Neuron (in vitro differentiated cells): Measurements from ENCODE around the gene APH1B.

ENCODE experiments used
- H2AFZ ChIP-seq: one replicate; pipeline ENCODE4 v1.6.1; 2013; ENCODE audit warnings: low read depth, mild to moderate bottlenecking, inconsistent platforms, low read length, moderate library complexity
- H3K27me3 ChIP-seq: one replicate; pipeline ENCODE4 v1.6.1; 2013; ENCODE audit warnings: low read length; ENCODE audit not compliant: insufficient read depth
- H3K36me3 ChIP-seq: one replicate; pipeline ENCODE4 v1.6.1; 2013; ENCODE audit warnings: low read length; ENCODE audit not compliant: insufficient read depth
- H3K4me1 ChIP-seq: one replicate; pipeline ENCODE4 v1.6.1; 2013; ENCODE audit warnings: low read length; ENCODE audit not compliant: insufficient read depth
- H3K4me3 ChIP-seq: 2 replicates; pipeline ENCODE4 v1.5.1; 2013; ENCODE audit warnings: mild to moderate bottlenecking, low read length, moderate library complexity
- H3K9me3 ChIP-seq: one replicate; pipeline ENCODE4 v1.6.1; 2013; ENCODE audit warnings: low read length

APH1B gene

DNA sequence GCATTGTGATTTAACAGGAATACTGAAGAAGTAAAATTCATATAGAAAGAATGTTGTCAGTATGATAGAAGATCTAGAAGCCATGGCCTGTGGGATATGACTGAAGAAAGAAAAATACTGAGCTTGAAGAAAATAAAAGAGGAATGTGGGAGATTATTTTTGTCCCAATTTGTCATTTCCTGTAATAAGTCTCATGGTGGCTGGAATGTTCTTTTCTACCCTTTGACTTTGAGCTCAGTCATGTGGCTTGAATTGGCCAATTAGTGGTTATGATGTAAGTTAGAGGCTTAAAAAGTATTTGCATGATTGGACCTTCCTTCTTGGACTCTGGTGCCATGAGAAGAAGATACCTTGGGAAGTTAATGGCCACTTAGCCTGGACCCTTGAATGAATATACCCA, 14.1 kb downstream of the APH1B start:
- no peaks in the 10 kb centered on the region for H3K27me3 ChIP-seq
- no peak overlapping the region for H2AFZ ChIP-seq
- no peak overlapping the region for H3K4me3 ChIP-seq
- H3K9me3 ChIP-seq: no peaks in the 10 kb centered on the region
- peaks cover 10% of the 10 kb centered on the region for H3K4me1 ChIP-seq
- no peaks in the 10 kb centered on the region for H3K36me3 ChIP-seq

DNA sequence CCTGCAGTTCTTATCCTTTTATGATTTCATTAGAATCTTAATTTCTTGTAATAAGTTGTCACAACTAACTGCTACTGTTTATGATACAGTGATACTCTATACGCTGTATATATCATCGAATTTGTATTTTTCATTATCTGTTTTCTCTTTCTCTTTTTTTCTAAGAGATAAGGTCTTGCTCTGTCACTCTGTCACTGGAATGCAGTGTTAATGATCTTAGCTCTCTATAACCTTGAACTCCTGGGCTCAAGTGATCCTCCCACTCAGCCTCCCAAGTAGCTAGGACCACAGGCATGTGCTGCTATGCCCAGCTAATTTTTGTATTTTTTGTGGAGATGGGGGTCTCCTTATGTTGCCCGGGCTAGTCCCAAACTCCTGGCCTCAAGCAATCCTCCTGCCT, 14.8 kb downstream of the APH1B start:
- peaks cover 10% of the 10 kb centered on the region for H3K4me1 ChIP-seq
- no peak overlapping the region for H3K4me3 ChIP-seq
- H3K9me3 ChIP-seq: no peaks in the 10 kb centered on the region
- no peaks in the 10 kb centered on the region for H3K27me3 ChIP-seq
- H3K36me3 ChIP-seq: no peaks in the 10 kb centered on the region
- H2AFZ ChIP-seq: no peak overlapping the region

DNA sequence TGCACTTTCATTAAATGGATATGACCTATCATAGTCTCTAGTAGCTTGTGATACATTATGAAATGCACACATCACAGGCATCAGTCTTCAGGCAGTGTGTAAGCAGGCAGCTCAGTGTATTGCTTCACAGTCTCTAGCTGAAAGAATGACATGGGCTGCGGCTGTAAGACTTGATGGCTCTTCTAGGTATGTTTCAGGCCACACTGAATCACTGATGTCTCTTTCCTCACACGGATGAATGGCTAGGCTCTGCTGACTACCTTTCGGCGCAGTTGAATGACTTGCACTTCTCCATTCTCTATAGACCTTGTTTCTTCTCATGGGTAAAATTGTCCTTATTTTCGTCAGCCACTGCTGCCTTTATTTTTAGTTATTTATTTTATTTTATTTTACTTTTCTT, 15.4 kb downstream of the APH1B start:
- no peaks in the 10 kb centered on the region for H3K27me3 ChIP-seq
- H3K4me3 ChIP-seq: no peak overlapping the region
- H3K4me1 ChIP-seq: peaks cover 10% of the 10 kb centered on the region

DNA sequence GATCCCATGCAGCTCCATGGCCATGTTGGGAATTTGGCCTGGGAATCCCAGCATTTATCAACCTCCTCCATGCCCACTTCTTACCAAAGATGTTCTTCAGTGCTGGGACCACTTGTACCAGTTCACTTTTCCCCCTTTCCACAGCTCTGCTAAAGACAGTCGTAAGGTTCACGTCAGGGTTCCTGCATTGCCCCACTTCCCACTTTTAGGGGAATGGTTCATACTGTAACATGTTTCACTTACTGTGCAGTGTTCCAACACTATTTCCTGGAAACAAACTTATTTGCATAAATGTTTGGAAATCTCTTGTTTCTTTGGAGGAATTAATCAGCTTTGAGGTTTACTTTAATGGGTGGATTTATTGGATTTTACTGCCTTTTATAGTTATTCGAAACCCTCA, 17.0 kb downstream of the APH1B start:
- H3K4me1 ChIP-seq: peaks cover 4% of the 10 kb centered on the region
- no peaks in the 10 kb centered on the region for H3K9me3 ChIP-seq
- no peak overlapping the region for H2AFZ ChIP-seq

More for the DNA sequence above, 15.4 kb downstream of the APH1B start:
- Histone ChIP-seq H3K9me3 (no peaks in the 10 kb centered on the region), H3K36me3 (no peaks in the 10 kb centered on the region), H2AFZ (no peak overlapping the region)

DNA sequence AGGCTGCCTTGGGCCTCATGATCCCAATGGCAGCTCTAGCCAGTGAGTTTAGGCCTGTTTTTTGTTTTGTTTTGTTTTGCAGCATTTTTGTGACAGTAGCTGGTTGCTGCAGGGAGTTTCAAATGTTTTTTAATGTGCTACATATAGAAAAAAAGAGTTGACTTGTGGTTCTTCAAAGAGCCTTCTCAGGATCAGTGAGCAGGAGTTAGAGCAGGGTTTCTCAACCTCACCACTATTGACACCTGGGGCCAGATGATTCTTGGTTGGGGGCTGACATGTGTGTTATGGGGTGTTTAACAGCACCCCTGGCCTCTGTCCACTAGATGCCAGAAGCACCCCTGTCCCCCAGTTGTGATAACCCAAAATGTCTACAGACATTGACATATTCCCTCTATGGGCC, 17.9 kb downstream of the APH1B start:
- Histone ChIP-seq H3K4me3 (no peak overlapping the region), H3K27me3 (no peaks in the 10 kb centered on the region), H3K9me3 (no peaks in the 10 kb centered on the region), H3K36me3 (no peaks in the 10 kb centered on the region), H2AFZ (no peak overlapping the region), H3K4me1 (peaks cover 13% of the 10 kb centered on the region)

More for the DNA sequence above, 17.0 kb downstream of the APH1B start:
- Histone ChIP-seq H3K27me3 (no peaks in the 10 kb centered on the region), H3K36me3 (no peaks in the 10 kb centered on the region), H3K4me3 (no peak overlapping the region)

DNA sequence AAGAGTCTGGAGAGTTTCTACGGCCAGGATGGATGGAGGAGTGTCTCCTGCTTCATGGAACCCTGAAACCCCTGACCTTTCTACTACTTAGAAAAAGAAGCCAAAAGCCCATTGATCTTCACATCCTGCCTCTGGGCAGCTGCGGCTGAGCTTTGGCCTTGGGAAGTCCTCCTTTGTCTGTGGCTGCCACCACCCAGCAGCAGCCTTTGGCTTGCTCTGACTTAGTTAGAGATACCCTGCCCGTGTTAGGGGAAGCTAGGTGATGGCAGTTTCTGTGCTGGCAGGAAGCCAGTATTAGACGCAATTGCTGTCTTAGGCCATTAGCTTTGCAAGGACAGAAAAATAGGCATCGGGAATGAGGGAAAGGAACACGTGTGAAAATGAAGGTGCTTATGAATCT, 18.8 kb downstream of the APH1B start:
- H3K9me3 ChIP-seq: no peaks in the 10 kb centered on the region
- no peak overlapping the region for H2AFZ ChIP-seq
- H3K4me1 ChIP-seq: peaks cover 18% of the 10 kb centered on the region
- H3K36me3 ChIP-seq: no peaks in the 10 kb centered on the region
- no peaks in the 10 kb centered on the region for H3K27me3 ChIP-seq
- no peak overlapping the region for H3K4me3 ChIP-seq

DNA sequence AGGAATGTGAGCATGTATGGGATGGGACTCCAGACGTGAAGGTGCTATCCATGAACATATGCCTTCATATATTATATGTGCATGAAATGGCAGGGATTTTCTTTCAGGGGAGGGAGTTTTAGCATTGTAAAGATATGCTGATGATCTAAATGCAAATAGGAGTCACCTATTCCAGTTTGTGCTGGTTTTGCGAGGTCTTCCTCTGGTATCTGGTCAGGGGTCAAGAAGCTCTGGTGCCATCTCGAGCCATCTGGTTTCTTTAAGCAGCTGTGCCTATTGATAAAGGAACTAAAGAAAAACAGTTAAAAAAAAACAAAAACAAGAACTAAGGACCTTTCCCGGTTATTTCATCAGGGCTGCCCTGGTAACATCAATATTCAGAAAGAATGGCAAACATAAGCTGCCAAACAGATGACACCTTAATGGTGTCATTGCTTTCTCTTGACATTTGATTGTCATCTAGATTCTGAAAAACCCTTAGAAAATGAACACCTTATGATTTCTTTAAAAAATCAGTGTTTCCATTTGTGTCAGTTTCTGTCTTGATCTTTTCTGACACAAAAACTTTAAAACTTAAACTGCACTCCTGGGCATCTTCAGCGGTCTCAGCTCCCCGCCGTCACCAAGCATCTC, 22.7 kb downstream of the APH1B start:
- Histone ChIP-seq H3K9me3 (no peaks in the 10 kb centered on the region), H2AFZ (no peak overlapping the region), H3K27me3 (no peaks in the 10 kb centered on the region), H3K4me3 (no peak overlapping the region), H3K36me3 (no peaks in the 10 kb centered on the region), H3K4me1 (peaks cover 26% of the 10 kb centered on the region)

DNA sequence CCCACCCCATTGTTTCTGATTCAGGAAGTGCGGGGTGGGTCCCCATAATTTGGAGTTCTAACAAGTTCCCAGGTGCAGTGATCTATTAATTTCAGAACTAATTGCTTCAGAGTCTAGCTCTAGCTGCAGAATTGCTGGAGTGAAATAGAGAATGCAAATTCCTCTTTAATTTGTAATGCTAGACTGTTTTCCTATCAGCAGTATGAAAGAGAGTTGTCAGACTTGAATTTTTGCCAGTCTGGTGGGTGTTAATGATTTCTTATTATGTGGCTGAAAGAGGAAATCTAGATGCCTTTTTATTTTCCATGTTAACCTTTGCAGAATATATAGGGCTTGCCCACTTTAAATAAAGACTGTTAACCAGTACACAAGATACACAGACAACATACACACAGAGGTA, 23.7 kb downstream of the APH1B start:
- peaks cover 26% of the 10 kb centered on the region for H3K4me1 ChIP-seq
- H3K4me3 ChIP-seq: no peak overlapping the region
- no peaks in the 10 kb centered on the region for H3K9me3 ChIP-seq
- no peak overlapping the region for H2AFZ ChIP-seq
- no peaks in the 10 kb centered on the region for H3K36me3 ChIP-seq
- no peaks in the 10 kb centered on the region for H3K27me3 ChIP-seq

DNA sequence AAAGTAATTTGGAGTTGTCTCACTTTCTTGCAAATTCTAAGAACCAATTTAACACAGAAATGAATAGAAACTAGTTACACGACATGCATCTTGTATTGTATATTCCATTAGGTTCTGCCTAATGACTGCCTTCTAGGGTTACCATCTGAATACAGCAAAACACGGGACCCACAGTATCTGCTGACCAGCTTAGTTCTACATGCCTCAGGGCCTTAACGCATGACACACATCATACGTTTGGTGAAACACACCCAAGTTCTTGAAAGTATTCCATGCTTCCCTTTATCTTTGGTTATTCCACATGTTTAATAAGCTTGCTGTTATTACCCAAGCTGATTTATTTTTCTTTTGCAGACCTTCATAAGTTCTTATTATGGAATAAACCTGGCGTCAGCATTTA, 27.9 kb downstream of the APH1B start:
- Histone ChIP-seq H2AFZ (no peak overlapping the region), H3K4me3 (no peak overlapping the region), H3K9me3 (no peaks in the 10 kb centered on the region), H3K36me3 (no peaks in the 10 kb centered on the region), H3K4me1 (peaks cover 18% of the 10 kb centered on the region), H3K27me3 (no peaks in the 10 kb centered on the region)

DNA sequence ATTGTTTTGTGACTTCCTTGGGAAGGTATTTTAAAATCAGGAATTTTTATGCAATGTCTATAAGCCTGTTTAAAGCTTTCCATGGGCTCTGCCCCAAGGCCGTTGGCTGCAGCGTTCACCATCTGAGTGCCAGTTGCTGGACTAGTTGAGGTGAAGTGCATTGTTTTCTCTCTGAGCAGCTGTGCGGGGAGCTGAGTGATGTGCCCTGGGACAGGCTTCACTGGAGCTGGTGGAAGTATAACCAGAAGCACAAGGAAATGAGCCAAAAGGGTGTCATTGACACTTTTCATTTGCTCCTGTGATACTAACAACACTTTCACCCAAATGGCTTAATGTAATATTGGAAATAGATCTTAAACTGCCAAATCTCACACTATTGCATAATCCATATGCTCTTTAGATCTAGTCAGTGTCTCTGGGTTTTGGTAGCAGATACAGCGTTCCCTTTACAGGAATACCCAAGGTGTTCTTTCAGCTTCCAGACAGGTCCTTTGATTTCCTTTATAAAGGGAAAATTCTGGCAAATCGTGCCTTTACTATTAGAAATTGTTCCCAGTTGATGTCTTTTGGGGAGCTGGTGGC, 29.2 kb downstream of the APH1B start:
- H3K4me3 ChIP-seq: no peak overlapping the region
- no peaks in the 10 kb centered on the region for H3K9me3 ChIP-seq
- H3K27me3 ChIP-seq: no peaks in the 10 kb centered on the region
- no peaks in the 10 kb centered on the region for H3K36me3 ChIP-seq
- H2AFZ ChIP-seq: no peak overlapping the region
- peaks cover 5% of the 10 kb centered on the region for H3K4me1 ChIP-seq

DNA sequence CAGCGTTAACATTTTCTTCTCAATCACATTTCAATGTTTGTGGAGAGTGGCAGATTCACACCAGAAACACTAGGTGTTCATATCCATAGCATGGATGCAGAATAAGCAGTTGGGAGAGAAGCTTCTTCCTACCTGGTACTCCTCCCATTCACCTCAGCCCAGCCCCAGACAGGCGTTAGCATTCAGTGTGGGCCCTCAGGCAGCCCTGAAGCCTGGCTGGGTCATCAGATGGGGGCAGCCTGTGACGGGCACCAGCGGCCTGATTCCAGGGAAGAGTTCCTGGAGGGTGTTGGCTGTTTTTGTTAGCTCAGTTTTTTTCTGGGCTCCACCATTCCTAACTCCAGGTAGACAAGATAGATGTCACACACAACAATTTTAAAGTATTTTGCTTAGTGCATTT, 31.1 kb downstream of the APH1B start:
- no peaks in the 10 kb centered on the region for H3K27me3 ChIP-seq
- no peak overlapping the region for H2AFZ ChIP-seq
- no peak overlapping the region for H3K4me3 ChIP-seq
- H3K4me1 ChIP-seq: peaks cover 2% of the 10 kb centered on the region
- H3K9me3 ChIP-seq: no peaks in the 10 kb centered on the region
- no peaks in the 10 kb centered on the region for H3K36me3 ChIP-seq

DNA sequence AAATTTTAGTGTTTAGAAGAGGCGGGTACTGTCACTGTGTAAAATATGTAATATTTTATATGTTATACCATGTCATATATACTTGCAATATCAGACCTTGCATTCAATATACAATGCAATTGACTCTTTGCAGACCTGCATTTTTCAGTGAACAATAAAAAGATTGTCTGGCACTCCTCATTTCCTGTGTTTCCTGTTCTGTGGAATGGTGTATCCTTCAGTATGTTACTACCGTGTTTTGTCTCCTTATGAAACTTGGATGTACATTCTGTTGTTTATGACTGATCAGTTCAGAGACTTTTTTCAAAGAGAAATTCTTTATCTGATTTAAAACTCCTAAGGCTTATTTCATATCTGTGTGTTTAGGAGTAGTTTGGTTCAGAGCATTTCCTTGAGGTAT, 31.5 kb downstream of the APH1B start:
- no peaks in the 10 kb centered on the region for H3K9me3 ChIP-seq

DNA sequence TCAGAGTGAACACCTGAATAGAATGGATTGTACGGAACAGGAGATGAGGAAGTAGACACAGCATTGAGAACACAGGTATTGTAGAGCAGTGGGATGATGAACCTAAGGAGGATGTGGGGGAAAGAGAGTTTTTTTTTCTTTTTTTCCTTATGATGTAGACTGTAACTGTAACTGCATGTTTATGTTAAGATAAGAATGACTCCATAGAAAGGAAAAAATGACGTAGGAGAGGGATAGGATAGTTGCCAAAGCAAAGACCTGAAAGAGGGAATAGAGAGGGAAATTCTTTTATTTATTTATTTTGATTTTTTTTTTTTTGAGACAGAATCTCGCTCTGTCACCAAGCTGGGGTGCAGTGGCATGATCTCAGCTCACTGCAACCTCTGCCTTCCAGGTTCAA, 33.2 kb downstream of the APH1B start:
- H3K4me3 ChIP-seq: no peak overlapping the region
- H3K9me3 ChIP-seq: no peaks in the 10 kb centered on the region
- H3K27me3 ChIP-seq: no peaks in the 10 kb centered on the region
- H3K36me3 ChIP-seq: no peaks in the 10 kb centered on the region
- H2AFZ ChIP-seq: no peak overlapping the region
- H3K4me1 ChIP-seq: peaks cover 14% of the 10 kb centered on the region

More for the DNA sequence above, 31.5 kb downstream of the APH1B start:
- Histone ChIP-seq H3K4me3 (no peak overlapping the region), H3K36me3 (no peaks in the 10 kb centered on the region), H3K4me1 (peaks cover 3% of the 10 kb centered on the region), H2AFZ (no peak overlapping the region), H3K27me3 (no peaks in the 10 kb centered on the region)

DNA sequence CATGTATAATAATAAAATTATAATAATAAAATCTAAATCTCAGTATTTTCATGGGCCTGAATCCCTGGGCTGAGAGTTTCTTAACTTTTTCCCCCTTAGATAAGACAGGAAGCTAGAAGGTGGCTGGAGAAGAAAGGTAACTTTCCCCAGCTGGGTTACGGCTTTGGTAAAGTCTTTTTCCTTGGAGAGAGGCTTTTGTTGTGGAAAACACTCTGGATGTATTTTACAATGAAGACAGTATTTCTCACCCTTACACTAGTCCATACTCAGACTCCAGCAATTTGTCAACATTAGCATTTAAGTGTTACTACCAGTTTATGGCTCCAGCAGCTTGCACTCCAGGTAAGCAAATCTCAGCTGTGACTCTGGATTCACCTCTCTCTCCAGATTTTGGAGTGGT, 34.9 kb downstream of the APH1B start:
- no peak overlapping the region for H2AFZ ChIP-seq
- H3K9me3 ChIP-seq: no peaks in the 10 kb centered on the region
- H3K4me1 ChIP-seq: peaks cover 14% of the 10 kb centered on the region
- H3K36me3 ChIP-seq: no peaks in the 10 kb centered on the region
- no peak overlapping the region for H3K4me3 ChIP-seq
- no peaks in the 10 kb centered on the region for H3K27me3 ChIP-seq
